Measurements from ENCODE around the gene HK3. TPM values are rescaled to one million over a fixed set of nuclear protein-coding genes. Genes with fewer than 3 reads are reported as not detected.

HK3 gene, protein sequence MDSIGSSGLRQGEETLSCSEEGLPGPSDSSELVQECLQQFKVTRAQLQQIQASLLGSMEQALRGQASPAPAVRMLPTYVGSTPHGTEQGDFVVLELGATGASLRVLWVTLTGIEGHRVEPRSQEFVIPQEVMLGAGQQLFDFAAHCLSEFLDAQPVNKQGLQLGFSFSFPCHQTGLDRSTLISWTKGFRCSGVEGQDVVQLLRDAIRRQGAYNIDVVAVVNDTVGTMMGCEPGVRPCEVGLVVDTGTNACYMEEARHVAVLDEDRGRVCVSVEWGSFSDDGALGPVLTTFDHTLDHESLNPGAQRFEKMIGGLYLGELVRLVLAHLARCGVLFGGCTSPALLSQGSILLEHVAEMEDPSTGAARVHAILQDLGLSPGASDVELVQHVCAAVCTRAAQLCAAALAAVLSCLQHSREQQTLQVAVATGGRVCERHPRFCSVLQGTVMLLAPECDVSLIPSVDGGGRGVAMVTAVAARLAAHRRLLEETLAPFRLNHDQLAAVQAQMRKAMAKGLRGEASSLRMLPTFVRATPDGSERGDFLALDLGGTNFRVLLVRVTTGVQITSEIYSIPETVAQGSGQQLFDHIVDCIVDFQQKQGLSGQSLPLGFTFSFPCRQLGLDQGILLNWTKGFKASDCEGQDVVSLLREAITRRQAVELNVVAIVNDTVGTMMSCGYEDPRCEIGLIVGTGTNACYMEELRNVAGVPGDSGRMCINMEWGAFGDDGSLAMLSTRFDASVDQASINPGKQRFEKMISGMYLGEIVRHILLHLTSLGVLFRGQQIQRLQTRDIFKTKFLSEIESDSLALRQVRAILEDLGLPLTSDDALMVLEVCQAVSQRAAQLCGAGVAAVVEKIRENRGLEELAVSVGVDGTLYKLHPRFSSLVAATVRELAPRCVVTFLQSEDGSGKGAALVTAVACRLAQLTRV
- under 1 TPM; 0.37 to 0.99 (median 0.73) TPM for polyA plus RNA-seq (ENCODE audit: insufficient read length in 3 of 3)
- long read RNA-seq, donor 1: 0 reads
- long read RNA-seq, donor 2: 0 reads
- long read RNA-seq, donor 3: 0 reads
- long read RNA-seq, donor 4, partial matches to known transcripts: 0 of 1 reads
- long read RNA-seq, donor 4, other reads (novel, unspliced or antisense): 0 of 1 reads
- long read RNA-seq, donor 5: 0 reads
- long read RNA-seq, donor 6: 0 reads
- long read RNA-seq, donor 7: 0 reads
- long read RNA-seq, donor 8, partial matches to known transcripts: 0 of 1 reads
- long read RNA-seq, donor 8, other reads (novel, unspliced or antisense): 0 of 1 reads
- long read RNA-seq, donor 9: 0 reads
- long read RNA-seq, donor 10: 0 reads
- long read RNA-seq, donor 11: 0 reads
- long read RNA-seq, donor 12: 0 reads
- long read RNA-seq, donor 13: 0 reads
- long read RNA-seq, donor 14: 0 reads
- long read RNA-seq, donor 15: 0 reads
- long read RNA-seq, donor 16: 0 reads

DNA sequence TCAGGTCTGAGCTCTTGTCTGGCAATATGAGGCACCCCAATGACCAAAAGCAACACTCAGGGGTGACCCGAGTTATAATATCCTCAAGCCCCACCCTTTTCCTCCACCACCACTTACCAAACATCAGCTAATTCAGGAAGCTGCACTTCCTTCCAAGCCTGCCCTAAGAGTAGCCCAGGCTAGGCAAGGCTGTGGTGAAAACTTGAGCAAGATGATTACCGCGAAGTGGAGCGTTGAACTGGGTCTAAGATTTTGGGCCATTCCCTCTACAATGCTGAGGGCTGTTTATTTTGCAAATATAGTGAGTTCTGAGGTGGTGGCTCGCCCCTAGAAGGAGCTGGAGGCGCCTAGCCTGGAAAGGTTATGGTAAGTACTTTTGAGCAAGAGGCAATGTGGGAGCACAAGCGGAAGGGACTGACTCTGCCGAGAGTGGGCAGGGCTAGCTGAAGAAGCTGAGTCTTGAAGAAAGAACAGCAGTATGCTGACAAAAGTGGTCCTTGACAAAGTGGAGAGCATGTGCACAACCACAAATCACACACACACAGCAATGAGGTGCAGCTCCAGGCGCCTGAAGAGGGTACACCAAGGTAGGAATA lies at the start of gene HK3:
HK3 (minus strand) TSS at position 51 of the 596 bp plus-strand sequence. CDS start 3,187 bp downstream, outside the sequence.
- no peak for DNase-seq

- no peak for DNase-seq
These were observed 49.3 kb upstream of the HK3 start for GRCh38 chr5:176948458-176948857.

DNA sequence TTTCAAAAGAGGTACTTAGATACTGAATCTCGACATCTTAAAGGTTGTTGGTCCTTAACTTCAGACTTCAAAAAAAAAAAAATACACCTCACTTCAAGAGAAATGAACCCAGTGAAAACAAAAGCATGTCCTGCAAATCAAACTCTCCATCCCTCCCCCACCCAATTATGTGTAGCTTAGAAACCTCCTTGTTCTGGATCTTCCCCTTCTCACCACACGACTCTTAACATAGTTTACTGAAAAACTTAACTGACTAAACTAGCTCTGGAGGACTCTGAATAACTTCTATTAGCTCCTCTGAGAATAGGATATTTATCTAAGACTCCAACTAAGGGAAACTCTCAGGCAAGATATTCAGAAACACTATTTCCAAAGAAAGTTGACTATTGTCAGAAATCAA lies 48.7 kb upstream of the HK3 start:
- DNase-seq: no peak

GRCh38 chr5:176944268-176944667 lies 45.1 kb upstream of the HK3 start:
- no peak for DNase-seq

DNA sequence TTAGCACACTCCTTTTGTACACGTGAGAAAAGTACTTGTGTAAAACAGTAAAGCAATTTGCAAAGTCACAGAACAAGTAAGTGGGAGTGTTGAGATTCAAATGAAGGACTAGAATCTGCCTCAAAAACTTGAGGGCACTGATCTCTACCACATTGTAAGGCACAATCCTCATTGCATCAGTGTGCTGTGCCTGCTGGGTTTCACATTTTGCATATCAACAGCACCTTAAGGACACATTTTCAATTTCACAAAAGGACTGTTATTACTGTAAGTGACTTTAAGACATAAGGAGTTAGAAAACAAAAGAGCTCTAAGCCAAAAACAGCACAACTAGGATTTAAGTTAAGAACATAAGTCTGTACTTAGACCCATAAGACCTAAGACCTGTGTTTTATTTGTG lies 44.7 kb upstream of the HK3 start:
- no peak for DNase-seq

- DNase-seq: no peak
These were observed 42.8 kb upstream of the HK3 start for GRCh38 chr5:176941951-176942350.

GRCh38 chr5:176938472-176938871 lies 39.3 kb upstream of the HK3 start:
- no peak for DNase-seq

GRCh38 chr5:176935017-176935416 lies 35.9 kb upstream of the HK3 start:
- DNase-seq: no peak

DNA sequence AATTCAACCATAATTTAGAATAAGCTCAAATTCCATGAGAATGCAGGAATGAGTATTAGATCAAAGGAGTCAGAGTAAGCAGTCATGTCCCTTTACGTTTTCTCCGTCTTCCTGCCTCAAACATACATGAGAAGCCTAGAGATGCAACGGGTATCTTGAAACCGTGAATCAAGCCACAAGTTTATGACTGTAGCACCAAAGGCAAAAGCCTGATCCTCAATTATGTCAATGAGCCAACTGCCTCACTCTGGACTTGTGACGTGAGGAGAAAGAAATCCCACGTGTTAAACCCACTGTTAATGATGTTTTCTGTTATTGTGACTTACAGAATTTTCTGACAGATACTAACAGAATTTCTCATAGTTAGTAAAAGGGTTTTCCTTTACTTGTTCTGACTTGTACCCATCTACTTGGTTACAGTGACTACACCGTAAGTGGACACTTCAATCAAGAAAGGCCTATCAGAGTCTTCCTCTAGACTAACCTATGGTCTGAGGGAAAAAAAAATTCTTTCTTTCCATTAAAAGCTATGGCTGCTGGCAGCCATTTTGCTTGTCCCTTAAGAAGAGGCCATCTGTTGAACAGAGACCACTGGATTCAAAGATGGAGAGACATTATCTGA lies 35.3 kb upstream of the HK3 start:
- no peak for DNase-seq

- DNase-seq: no peak
These were observed 30.5 kb upstream of the HK3 start for GRCh38 chr5:176929654-176930053.

DNA sequence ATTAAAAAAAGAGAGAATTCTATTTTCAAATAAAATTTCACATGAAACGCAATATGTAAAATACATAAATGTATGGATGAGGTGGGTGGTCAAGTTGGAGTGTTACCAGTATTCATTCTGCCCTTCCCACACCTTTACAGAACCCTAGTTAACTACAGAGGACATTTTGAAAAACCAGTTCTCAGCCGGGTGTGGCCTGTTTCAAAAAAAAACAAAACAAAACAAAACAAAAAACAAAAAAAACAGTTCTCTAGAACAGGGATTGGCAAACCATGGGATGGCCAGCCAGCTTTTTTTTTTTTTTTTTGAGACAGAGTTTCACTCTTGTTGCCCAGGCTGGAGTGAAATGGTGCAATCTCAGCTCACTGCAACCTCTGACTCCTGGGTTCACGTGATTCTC lies 28.4 kb upstream of the HK3 start:
- no peak for DNase-seq

- no peak for DNase-seq
These were observed 23.7 kb upstream of the HK3 start for GRCh38 chr5:176922817-176923216.

DNA sequence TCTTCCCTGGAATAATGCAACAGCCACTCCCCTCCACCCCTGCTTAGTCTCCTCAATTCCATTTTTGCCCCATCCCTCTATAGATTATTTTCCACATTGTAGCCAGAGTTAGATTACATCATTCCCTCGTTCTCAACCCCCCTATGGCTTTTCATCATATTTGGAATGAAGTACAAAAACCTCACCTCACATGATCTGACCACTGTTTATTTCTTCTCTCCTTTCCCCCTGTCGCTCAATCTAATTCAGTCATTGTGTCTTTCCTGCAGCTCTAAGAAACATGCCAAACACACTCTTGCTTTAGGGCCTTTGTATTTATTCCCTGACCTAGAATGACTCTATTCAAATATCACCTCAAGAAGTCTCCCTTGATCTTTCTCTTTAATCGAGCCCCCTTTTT lies 22.6 kb upstream of the HK3 start:
- no peak for DNase-seq

- DNase-seq: no peak
These were observed 19.5 kb upstream of the HK3 start for GRCh38 chr5:176918613-176919012.

DNA sequence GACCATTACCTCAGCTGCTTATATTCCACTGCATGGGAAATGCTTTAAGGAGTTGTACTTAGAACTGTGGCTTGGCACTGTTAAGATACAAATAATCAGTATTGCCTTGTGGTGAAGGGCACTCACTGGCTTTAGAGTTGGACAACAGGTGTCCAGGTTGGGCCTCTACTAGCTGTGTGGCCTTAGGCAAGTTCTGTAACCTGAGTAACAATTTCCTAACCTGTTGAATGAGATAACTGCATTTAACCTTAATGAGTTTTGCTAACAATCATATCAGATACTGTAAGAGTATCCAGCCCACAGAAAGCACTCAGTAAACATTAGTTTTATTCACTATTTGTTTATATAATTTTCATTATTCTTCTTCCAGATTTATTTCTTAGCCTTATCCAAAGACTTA lies 17.2 kb upstream of the HK3 start:
- DNase-seq: no peak

DNA sequence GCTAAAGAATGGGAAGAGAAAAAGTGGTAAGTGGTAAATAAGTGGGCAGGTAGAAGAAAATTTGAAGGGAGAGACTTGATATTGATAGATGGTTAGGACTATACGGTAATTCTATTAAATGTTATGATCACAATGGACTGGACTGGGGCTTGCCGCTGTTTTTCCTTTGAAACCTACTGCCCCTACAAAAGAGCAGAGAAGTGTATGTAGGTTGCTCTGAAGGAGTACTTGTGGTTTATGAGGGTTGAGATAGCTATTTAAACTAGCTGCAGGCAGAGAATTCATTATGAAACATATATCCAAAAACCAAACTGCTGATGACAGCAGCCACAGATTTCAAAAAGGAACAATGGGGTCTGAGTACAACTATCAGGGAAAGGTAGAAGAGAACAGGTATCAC lies 16.8 kb upstream of the HK3 start:
- DNase-seq: no peak

- no peak for DNase-seq
These were observed 13.0 kb upstream of the HK3 start for GRCh38 chr5:176912115-176912514.

- DNase-seq: no peak
These were observed 9.7 kb upstream of the HK3 start for GRCh38 chr5:176908675-176909368.

GRCh38 chr5:176906796-176907195 lies 7.7 kb upstream of the HK3 start:
- no peak for DNase-seq

GRCh38 chr5:176906126-176906525 lies 7.0 kb upstream of the HK3 start:
- no peak for DNase-seq
